Renal cortex interstitium (tissue), 11 donors: ENCODE results near the gene ADGRF4. TPM values are rescaled to one million over a fixed set of nuclear protein-coding genes. Genes with fewer than 3 reads are reported as not detected.
"Not testable (repeated sequence)": the region's sequence is repeated elsewhere in the genome, so short reads cannot be mapped to it uniquely, and the experiment has no call there.

Experiments
- DNase-seq, 11 donors: peaks; one replicate each; pipeline ENCODE4 v3.0.0-alpha.2; 2013; ENCODE audit warnings: low read depth in 9 of 11, low spot score in 4 of 11; ENCODE audit errors: extremely low read depth in 1 of 11
- polyA plus RNA-seq, 3 donors: library from polyadenylated mRNA; unstranded; fragments of 120-200 nt; gene quantifications; one replicate each; pipeline ENCODE4 v1.2.1, GENCODE V29; 2013; ENCODE audit not compliant: insufficient read length in 3 of 3

ADGRF4 gene
- polyA plus RNA-seq, 3 donors, result 0.14 to 0.42 (median 0.26) TPM

DNA sequence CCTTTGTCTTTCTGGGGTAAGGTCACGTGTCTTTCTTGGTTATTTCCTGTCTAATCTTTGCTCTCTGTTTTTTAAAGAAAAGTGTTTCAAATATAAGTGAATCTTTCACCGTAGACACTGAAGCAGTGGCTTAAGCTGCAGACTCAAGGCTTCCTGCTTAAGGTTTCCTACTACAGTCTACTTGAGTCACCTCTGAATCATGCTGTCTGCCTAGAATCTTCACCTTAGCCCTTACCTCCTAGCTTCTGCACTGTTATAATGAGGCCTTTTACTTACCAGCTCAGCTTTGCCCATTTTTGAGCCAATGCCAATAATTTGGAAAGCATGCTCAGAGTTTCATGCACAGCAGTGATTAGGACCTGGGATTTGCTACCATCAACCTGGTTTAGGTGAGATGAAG lies 30.6 kb downstream of the ADGRF4 start:
- no peak for DNase-seq

DNA sequence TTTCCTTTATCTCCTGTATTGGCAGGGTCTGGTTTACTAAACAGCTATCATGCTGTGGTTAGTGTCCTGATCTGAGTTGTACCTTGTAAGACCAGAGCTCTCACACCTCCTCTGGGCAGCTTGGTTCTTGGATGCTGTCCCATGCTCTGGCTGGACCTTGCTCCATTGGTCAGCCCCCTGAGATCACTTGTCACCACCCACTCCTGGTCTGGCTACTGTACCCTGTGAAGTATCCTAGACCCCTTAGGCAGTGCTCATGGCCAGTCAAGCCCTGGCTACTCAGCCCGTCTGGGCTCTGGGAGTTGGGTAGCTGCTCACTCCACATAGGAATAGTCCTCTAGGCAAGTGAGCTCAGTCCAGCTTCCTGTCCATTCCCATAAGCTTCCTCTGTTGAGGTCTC lies 31.1 kb downstream of the ADGRF4 start:
- DNase-seq, result no peak

- no peak for DNase-seq
Observed at GRCh38 chr6:47733879-47734558, 35.6 kb downstream of the ADGRF4 start.

DNA sequence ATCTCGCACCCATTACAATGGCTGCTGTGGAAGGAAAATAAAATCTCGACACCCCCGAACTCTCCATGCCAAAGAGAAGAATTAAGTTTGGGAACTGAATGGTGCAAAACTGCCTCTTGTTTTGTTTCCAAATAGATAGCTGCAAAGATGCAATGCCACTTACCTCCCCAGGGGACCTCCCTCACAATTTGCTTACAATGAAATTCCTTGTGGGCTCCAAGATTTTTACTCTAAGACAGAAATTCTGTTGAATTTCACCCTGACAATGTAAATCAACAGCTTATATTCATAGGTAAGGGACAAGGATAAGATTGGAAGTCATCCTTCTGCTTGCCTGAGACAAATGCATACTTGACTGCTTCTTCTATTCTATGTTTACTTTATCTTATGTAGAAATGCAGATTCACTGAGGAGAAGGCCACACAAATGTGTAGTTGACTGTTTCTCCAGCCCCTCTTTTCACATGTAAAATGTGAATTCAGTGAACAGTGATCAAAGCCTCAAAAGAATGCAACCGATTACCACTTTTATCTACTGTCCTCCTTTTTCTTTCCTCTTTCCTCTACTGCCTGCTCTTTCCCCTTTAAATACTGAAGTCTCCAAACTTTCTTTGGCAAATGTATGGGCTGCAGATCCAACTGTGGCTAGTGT lies 36.6 kb downstream of the ADGRF4 start:
- no peak for DNase-seq

GRCh38 chr6:47736083-47736700 lies 37.8 kb downstream of the ADGRF4 start:
- DNase-seq, result no peak

DNA sequence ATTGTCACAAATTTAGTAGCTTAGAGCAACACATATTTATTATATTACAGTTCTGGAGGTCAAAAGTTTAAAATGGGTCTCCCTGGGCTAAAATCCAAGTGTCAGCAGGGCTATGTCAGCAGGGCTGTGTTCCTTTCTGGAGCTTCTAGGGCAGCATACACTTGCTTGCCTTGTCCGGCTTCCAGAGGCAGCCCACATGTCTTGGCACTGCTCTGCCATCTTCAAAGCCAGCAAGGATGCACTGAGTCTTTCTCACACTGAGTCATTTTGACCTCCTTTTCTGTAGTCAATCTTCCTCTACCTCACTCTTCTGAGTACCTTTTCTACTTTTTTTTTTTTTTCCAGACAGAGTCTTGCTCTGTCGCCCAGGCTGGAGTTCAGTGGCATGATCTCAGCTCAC lies 39.0 kb downstream of the ADGRF4 start:
- DNase-seq, result no peak

GRCh38 chr6:47740714-47741113 lies 42.3 kb downstream of the ADGRF4 start:
- DNase-seq, result no peak

DNA sequence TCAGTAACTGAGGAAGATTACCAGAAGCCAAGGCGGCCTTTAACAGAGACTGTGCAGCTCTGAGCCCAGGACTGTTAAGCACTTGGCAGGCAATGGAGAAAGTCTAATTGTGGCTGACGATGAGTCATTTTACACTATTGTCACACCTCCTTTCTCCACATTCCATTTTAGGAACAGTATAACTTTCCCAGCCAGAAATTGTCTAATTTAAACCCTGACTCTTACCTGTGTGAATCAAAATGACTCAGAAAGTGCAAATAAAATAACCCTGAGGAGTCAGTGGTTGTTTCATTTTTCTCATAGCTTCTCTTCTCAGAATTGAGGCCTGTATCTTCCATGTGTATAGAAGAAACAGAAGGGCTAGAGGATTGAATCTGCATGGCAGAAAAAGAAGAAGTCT lies 43.4 kb downstream of the ADGRF4 start:
- no peak for DNase-seq

DNA sequence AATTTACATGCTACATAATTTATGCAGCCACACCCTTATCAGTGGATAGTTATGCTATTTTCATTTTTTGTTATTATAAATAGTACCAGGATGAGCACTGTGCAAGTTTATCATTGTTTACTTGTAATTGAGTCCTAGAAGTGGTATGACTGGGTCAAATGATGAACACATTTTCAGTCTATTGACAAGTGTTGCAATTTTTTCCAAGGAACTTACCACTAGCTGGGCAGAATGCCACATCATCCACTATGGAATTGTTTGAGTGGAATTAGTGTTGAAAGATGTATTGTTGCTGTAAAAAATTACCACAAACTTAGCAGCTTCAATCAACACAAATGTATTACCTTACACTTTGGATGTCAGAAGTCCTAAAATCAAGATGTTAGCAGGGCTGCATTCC lies 45.4 kb downstream of the ADGRF4 start:
- DNase-seq, result no peak

DNA sequence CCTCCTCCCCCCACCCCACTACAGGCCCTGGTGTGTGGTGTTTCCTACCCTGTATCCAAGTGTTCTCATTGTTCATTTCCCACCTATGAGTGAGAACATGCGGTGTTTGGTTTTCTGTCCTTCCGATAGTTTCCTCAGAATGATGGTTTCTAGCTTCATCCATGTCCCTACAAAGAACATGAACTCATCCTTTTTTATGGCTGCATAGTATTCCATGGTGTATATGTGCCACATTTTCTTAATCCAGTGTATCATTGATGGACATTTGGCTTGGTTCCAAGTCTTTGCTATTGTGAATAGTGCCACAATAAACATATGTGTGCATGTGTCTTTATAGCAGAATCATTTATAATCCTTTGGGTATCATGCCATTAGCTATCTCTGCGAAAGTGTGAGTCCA lies 46.9 kb downstream of the ADGRF4 start:
- not testable (repeated sequence) for DNase-seq

- no peak for DNase-seq
Observed at GRCh38 chr6:47749757-47750156, 51.4 kb downstream of the ADGRF4 start.

GRCh38 chr6:47752801-47753200 lies 54.4 kb downstream of the ADGRF4 start:
- no peak for DNase-seq

GRCh38 chr6:47759364-47759763 lies 61.0 kb downstream of the ADGRF4 start:
- no peak for DNase-seq

DNA sequence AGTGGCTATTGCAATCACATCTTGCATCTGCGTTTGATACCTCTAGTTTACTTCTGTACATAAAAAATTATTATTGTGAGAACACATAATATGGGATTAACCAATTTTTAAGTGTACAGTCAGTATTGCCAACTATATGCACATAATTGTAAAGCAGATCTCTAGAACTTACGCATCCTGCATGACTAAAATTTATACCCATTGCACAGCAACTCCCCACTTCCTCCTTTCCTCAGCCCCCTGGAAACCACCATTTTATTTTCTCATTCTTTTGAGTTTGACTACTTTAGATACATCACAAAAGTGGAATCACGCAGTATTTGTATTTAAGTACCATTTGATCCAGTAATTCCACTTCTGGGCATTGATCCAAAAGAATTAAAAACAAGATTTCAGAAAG lies 64.1 kb downstream of the ADGRF4 start:
- no peak for DNase-seq

DNA sequence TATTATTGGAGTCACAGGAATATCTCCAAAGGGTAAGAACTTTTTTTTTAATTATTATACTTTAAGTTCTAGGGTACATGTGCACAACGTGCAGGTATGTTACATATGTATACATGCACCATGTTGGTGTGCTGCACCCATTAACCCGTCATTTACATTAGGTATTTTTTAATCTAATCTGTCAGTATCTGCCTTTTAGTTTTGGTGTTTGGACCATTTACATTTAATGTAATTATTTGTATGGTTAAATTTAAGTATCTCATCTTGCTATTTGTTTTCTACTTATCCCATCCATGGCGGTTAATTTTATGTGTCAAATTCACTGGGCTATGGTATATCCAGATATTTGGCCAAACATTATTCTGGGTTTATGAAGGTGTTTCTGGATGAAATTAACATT lies 68.1 kb downstream of the ADGRF4 start:
- DNase-seq, result no peak

DNA sequence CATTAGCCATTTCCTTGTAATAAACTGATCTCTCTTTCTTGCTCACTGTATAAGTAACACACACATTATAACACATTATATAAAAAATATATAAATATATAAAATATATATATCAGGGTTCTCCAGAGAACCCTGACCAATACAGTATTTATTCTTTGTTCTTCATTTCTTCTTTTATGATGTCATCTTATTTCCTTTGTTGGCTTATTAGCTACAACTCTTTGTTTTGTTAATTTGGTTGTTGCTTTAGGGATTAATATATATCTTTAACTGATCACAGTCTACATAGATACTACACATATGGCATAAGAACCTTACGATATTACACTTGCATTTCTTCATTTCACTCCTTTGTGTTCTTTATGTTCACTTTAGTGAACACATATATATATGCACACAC lies 68.7 kb downstream of the ADGRF4 start:
- no peak for DNase-seq

DNA sequence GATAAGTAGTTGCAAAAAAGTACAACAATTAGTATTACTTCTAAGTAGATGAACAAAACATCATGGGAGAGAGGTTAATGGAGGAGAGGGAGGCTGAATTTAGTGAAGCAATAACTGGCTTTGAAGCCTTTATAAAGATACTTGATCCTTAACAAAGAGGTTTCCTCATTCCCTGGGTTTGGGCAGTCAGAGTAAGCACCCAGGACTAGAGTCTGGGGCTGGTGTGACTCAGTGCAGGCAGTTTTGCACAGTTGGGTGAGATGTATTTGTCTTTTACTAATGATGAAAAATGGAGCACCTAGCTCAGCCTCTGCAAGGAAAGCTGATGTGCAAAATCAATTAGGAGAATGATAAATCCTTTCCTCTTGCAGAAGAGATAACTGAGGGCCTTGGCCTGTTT lies 71.6 kb downstream of the ADGRF4 start:
- DNase-seq, result no peak
